CD4-positive, alpha-beta T cell (primary cell): ENCODE measurements around the gene ZNF853. TPM values are rescaled to one million over a fixed set of nuclear protein-coding genes. Genes with fewer than 3 reads are reported as not detected.

Experiments used
- ATAC-seq: fragments of 200-7000 bp; cut with Tn5 transposase; one replicate; pipeline ENCODE4 v1.10.0; 2022; ENCODE audit warnings: mild to moderate bottlenecking; ENCODE audit not compliant: poor library complexity
- CTCF ChIA-PET: fragments of 350-600 bp; sonication (Branson Sonifier 250); formaldehyde crosslinking; loops from one replicate; lab custom pipeline; 2021; ENCODE audit warnings: antibody characterized with exemption, inconsistent platforms; lab: Charles Lee
- POLR2A ChIA-PET: fragments of 350-600 bp; sonication (Branson Sonifier 250); formaldehyde crosslinking; loops from one replicate; lab custom pipeline; 2021; ENCODE audit warnings: antibody characterized with exemption, inconsistent platforms; lab: Charles Lee
- DNase-seq, 14 experiments: peaks; one replicate each; pipeline ENCODE4 v3.0.0-alpha.2; 2013 to 2020; ENCODE audit warnings: mixed read lengths in 2 of 14
- H3K27ac ChIP-seq, 2 donors: one replicate each; pipeline versions ENCODE4 v1.5.1 to v1.7.0; 2013; ENCODE audit warnings: low read length in 2 of 2, low read depth in 1 of 2, mild to moderate bottlenecking in 1 of 2
- H3K27me3 ChIP-seq, 2 experiments: 1 replicate in 1 of 2; 2 replicates in 1 of 2; pipeline versions ENCODE4 v1.6.1 to v1.7.0; 2013; ENCODE audit warnings: low read length in 2 of 2, control low read depth in 1 of 2, mild to moderate bottlenecking in 1 of 2, moderate library complexity in 1 of 2; ENCODE audit not compliant: insufficient read depth in 2 of 2, control insufficient read depth in 1 of 2
- H3K36me3 ChIP-seq: one replicate; pipeline ENCODE4 v1.6.1; 2013; ENCODE audit warnings: low read length, control low read depth; ENCODE audit not compliant: insufficient read depth
- H3K4me1 ChIP-seq: one replicate; pipeline ENCODE4 v1.6.1; 2013; ENCODE audit warnings: low read length, control low read depth; ENCODE audit not compliant: insufficient read depth
- H3K4me3 ChIP-seq: one replicate; pipeline ENCODE4 v1.5.1; 2013; ENCODE audit warnings: mild to moderate bottlenecking, low read length, moderate library complexity
- H3K9me3 ChIP-seq, 2 experiments: 1 replicate in 1 of 2; 2 replicates in 1 of 2; pipeline versions ENCODE4 v1.6.1 to v1.7.0; 2013; ENCODE audit warnings: low read length in 2 of 2, mild to moderate bottlenecking in 2 of 2, control low read depth in 1 of 2, moderate library complexity in 1 of 2; ENCODE audit not compliant: control insufficient read depth in 1 of 2, insufficient read depth in 1 of 2
- H3K27ac Mint-ChIP-seq: one replicate; pipeline ENCODE4 v1.8.0; 2020; ENCODE audit warnings: mixed read lengths
- H3K27me3 Mint-ChIP-seq: one replicate; pipeline ENCODE4 v1.8.0; 2021; ENCODE audit warnings: mixed read lengths
- H3K36me3 Mint-ChIP-seq: one replicate; pipeline ENCODE4 v1.8.0; 2021; ENCODE audit warnings: low read depth, mixed read lengths
- H3K4me1 Mint-ChIP-seq: one replicate; pipeline ENCODE4 v1.8.0; 2021; ENCODE audit warnings: low read depth, mixed read lengths
- H3K4me3 Mint-ChIP-seq: one replicate; pipeline ENCODE4 v1.8.0; 2020; ENCODE audit warnings: mild to moderate bottlenecking, mixed read lengths
- H3K9me3 Mint-ChIP-seq: one replicate; pipeline ENCODE4 v1.8.0; 2020; ENCODE audit warnings: mixed read lengths
- intact Hi-C, 2 experiments: fragments of 100-400 bp; cut with DNase I in 1 of 2; cut with micrococcal nuclease in 1 of 2; formaldehyde crosslinking; loops; one replicate each; pipeline versions ENCODE4 v1.15.1 to v1.9.0; 2023 to 2025; cut with DNase I, micrococcal nuclease
- total RNA-seq, 174 experiments: library from RNA in 2 of 174; stranded (reverse) in 2 of 174; gene quantifications; one replicate each; pipeline ENCODE4 v1.2.3 and lab custom pipeline; 2021 to 2026
- TF ChIP-seq, protein P1 (sequence below): fragments of 200-600 bp; IDR thresholded peaks from one replicate; pipeline ENCODE4 v1.8.0; 2022; ENCODE audit warnings: antibody characterized with exemption, mild to moderate bottlenecking

Gene ZNF853
- total RNA-seq, 2 experiments from 2014 or later = 2.5 to 2.7 TPM

- no peak overlapping the region for H3K4me3 Mint-ChIP-seq
- ChIA-PET CTCF (no interaction called here), POLR2A (no interaction called here)
- H3K27ac ChIP-seq = no peak overlapping the region
- intact Hi-C loops = no loop called here
- H3K27me3 ChIP-seq = peaks cover 0 to 4% of the 10 kb centered on the region in 2 experiments
- H3K9me3 ChIP-seq = no peaks in the 10 kb centered on the region
- H3K36me3 Mint-ChIP-seq = peaks cover 12% of the 10 kb centered on the region
- H3K27me3 Mint-ChIP-seq = no peaks in the 10 kb centered on the region
- peaks cover 39% of the 10 kb centered on the region for H3K4me1 Mint-ChIP-seq
- no peaks in the 10 kb centered on the region for H3K9me3 Mint-ChIP-seq
- no peak for DNase-seq
- peaks cover 57% of the 10 kb centered on the region for H3K4me1 ChIP-seq
- no peak overlapping the region for H3K4me3 ChIP-seq
- TF ChIP-seq, protein P1, sequence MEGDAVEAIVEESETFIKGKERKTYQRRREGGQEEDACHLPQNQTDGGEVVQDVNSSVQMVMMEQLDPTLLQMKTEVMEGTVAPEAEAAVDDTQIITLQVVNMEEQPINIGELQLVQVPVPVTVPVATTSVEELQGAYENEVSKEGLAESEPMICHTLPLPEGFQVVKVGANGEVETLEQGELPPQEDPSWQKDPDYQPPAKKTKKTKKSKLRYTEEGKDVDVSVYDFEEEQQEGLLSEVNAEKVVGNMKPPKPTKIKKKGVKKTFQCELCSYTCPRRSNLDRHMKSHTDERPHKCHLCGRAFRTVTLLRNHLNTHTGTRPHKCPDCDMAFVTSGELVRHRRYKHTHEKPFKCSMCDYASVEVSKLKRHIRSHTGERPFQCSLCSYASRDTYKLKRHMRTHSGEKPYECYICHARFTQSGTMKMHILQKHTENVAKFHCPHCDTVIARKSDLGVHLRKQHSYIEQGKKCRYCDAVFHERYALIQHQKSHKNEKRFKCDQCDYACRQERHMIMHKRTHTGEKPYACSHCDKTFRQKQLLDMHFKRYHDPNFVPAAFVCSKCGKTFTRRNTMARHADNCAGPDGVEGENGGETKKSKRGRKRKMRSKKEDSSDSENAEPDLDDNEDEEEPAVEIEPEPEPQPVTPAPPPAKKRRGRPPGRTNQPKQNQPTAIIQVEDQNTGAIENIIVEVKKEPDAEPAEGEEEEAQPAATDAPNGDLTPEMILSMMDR = no peak
- H3K27ac Mint-ChIP-seq = peak overlapping the region; percentile 33
- H3K36me3 ChIP-seq = no peaks in the 10 kb centered on the region
- no peak for ATAC-seq
Measured at GRCh38 chr7:6619961-6620360, 4.6 kb downstream of the ZNF853 start.

DNA sequence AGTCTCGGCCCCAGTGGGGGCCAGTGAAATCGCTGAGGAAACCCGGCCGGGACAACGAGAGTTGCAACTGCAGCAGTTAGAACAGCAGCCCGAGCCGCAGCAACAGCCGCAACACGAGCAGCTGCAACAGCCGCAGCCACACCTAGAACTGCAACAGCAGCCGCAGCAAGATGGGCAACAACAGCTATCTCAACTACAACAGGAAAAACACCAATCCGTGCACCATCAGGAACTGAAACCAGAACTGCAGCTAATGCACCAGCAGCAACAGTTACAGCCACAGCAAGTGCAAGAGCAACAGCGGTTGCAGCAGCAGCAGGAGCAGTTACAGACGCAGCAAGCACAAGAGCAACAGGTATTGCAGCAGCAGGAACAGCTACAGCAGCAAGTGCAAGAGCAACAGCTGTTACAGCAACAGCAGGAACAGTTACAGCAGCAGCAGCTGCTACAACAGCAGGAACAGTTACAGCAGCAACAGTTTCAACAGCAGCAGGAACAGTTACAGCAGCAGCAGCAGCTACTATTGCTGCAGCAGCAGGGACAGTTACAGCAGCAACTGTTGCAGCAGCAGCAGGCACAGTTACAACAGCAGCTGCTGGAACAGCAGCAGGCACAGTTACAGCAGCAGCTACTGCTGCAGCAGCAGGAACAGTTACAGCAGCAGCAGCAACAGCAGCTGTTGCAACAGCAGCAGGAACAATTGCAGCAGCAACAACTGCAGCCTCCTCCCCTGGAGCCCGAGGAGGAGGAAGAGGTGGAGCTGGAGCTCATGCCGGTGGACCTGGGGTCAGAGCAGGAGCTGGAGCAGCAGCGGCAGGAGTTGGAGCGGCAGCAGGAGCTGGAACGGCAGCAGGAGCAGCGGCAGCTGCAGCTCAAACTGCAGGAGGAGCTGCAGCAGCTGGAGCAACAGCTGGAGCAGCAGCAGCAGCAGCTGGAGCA is 6.1 kb downstream of the ZNF853 start:
- ChIA-PET CTCF (no interaction called here), POLR2A (no interaction called here)
- TF ChIP-seq, protein P1 = no peak
- peaks cover 39% of the 10 kb centered on the region for H3K4me1 Mint-ChIP-seq
- ATAC-seq (no peak), DNase-seq (peak in 1 of 14 experiments; percentile 29)
- H3K27me3 Mint-ChIP-seq = no peaks in the 10 kb centered on the region
- intact Hi-C loops = no loop called here
- peak overlapping the region; percentile 13 for H3K4me3 ChIP-seq
- no peaks in the 10 kb centered on the region for H3K27me3 ChIP-seq
- H3K4me1 ChIP-seq = peaks cover 51% of the 10 kb centered on the region
- H3K4me3 Mint-ChIP-seq = peak overlapping the region; percentile 54
- no peaks in the 10 kb centered on the region for H3K9me3 Mint-ChIP-seq
- H3K27ac ChIP-seq = no peak overlapping the region
- H3K9me3 ChIP-seq = no peaks in the 10 kb centered on the region
- H3K27ac Mint-ChIP-seq = peak overlapping the region; percentile 58
- peaks cover 12% of the 10 kb centered on the region for H3K36me3 Mint-ChIP-seq
- H3K36me3 ChIP-seq = no peaks in the 10 kb centered on the region

- ChIA-PET CTCF (no interaction called here), POLR2A (no interaction called here)
- TF ChIP-seq, protein P1 = no peak
- Histone ChIP-seq H3K27ac (no peak overlapping the region), H3K9me3 (no peaks in the 10 kb centered on the region), H3K4me3 (no peak overlapping the region), H3K36me3 (no peaks in the 10 kb centered on the region), H3K4me1 (peaks cover 48% of the 10 kb centered on the region), H3K27me3 (no peaks in the 10 kb centered on the region)
- no peak for ATAC-seq
- Mint-ChIP-seq H3K36me3 (peaks cover 12% of the 10 kb centered on the region), H3K27me3 (no peaks in the 10 kb centered on the region), H3K27ac (no peak overlapping the region), H3K9me3 (no peaks in the 10 kb centered on the region), H3K4me1 (peaks cover 39% of the 10 kb centered on the region), H3K4me3 (no peak overlapping the region)
- no peak for DNase-seq
- intact Hi-C loops = no loop called here
Measured at GRCh38 chr7:6622134-6622710, 6.8 kb downstream of the ZNF853 start.
